Measurements from ENCODE around the gene GAP43.

Gene GAP43

GRCh38 chr3:115699706-115700105 lies 76.4 kb downstream of the GAP43 start:
- Histone ChIP-seq H3K23ac (ENCODE audit: low read depth, low read length, poor library complexity) (no peak overlapping the region), H2BK5ac (ENCODE audit: low read length) (no peak overlapping the region)
- no peak for DNase-seq (ENCODE audit: low spot score)

GRCh38 chr3:115702598-115702997 lies 79.3 kb downstream of the GAP43 start:
- Histone ChIP-seq H3K4me3 (ENCODE audit: low read length in 2 of 2) (no peak overlapping the region), H2BK5ac (ENCODE audit: low read length) (no peak overlapping the region), H4K91ac (ENCODE audit: low read depth, low read length, poor library complexity) (no peak overlapping the region), H3K27ac (replicated peaks; ENCODE audit: low read length) (no peak overlapping the region), H3K4me1 (ENCODE audit: control insufficient read depth in 2 of 2, insufficient read depth in 1 of 2, low read depth in 1 of 2, low read length in 2 of 2) (no peaks in the 10 kb centered on the region), H3K4ac (ENCODE audit: low read length) (no peak overlapping the region), H2BK15ac (ENCODE audit: low read length) (no peak overlapping the region), H3K27me3 (ENCODE audit: control insufficient read depth in 3 of 3, insufficient read depth in 3 of 3, low read depth in 1 of 3, low read length in 3 of 3) (no peaks in the 10 kb centered on the region), H2AK5ac (ENCODE audit: low read depth, low read length) (no peak overlapping the region), H3K79me1 (ENCODE audit: low read depth, low read length) (no peaks in the 10 kb centered on the region), H3K23ac (ENCODE audit: low read depth, low read length, poor library complexity) (no peak overlapping the region), H3K14ac (ENCODE audit: low read length) (no peak overlapping the region), H3K9me3 (replicated peaks in 1 of 2; ENCODE audit: control insufficient read depth in 2 of 2, insufficient read depth in 1 of 2, low read depth in 1 of 2, low read length in 2 of 2) (no peaks in the 10 kb centered on the region), H4K8ac (ENCODE audit: low read depth, low read length) (no peak overlapping the region), H2BK12ac (ENCODE audit: low read length) (no peak overlapping the region), H3K9ac (ENCODE audit: low read depth, low read length, poor library complexity) (no peak overlapping the region), H3K4me2 (ENCODE audit: insufficient read depth, low read length, poor library complexity, severe bottlenecking) (no peak overlapping the region), H3K18ac (ENCODE audit: low read length) (no peak overlapping the region), H2BK120ac (ENCODE audit: low read depth, low read length) (no peak overlapping the region), H2AFZ (ENCODE audit: low read length) (no peak overlapping the region), H3K36me3 (replicated peaks in 1 of 2; ENCODE audit: control insufficient read depth in 2 of 2, insufficient read depth in 2 of 2, low read length in 2 of 2) (no peaks in the 10 kb centered on the region)
- no peak for DNase-seq (ENCODE audit: low spot score)
- WGBS, 2 donors (ENCODE audit: extremely low coverage in 2 of 2, insufficient read length in 2 of 2, insufficient replicate concordance in 1 of 2), result no CpG with 5 or more reads among the region's 2 CpGs

More at GRCh38 chr3:115699706-115700105, 76.4 kb downstream of the GAP43 start:
- Histone ChIP-seq H2BK15ac (ENCODE audit: low read length) (no peak overlapping the region), H2AFZ (ENCODE audit: low read length) (no peak overlapping the region), H2AK5ac (ENCODE audit: low read depth, low read length) (no peak overlapping the region), H3K4me3 (ENCODE audit: low read length in 2 of 2) (no peak overlapping the region), H2BK120ac (ENCODE audit: low read depth, low read length) (no peak overlapping the region), H3K14ac (ENCODE audit: low read length) (no peak overlapping the region), H3K9me3 (replicated peaks in 1 of 2; ENCODE audit: control insufficient read depth in 2 of 2, insufficient read depth in 1 of 2, low read depth in 1 of 2, low read length in 2 of 2) (no peaks in the 10 kb centered on the region), H3K9ac (ENCODE audit: low read depth, low read length, poor library complexity) (no peak overlapping the region), H3K4ac (ENCODE audit: low read length) (no peak overlapping the region), H4K91ac (ENCODE audit: low read depth, low read length, poor library complexity) (no peak overlapping the region), H3K4me1 (ENCODE audit: control insufficient read depth in 2 of 2, insufficient read depth in 1 of 2, low read depth in 1 of 2, low read length in 2 of 2) (no peaks in the 10 kb centered on the region), H4K8ac (ENCODE audit: low read depth, low read length) (no peak overlapping the region), H3K36me3 (replicated peaks in 1 of 2; ENCODE audit: control insufficient read depth in 2 of 2, insufficient read depth in 2 of 2, low read length in 2 of 2) (no peaks in the 10 kb centered on the region), H3K18ac (ENCODE audit: low read length) (no peak overlapping the region), H3K27me3 (ENCODE audit: control insufficient read depth in 3 of 3, insufficient read depth in 3 of 3, low read depth in 1 of 3, low read length in 3 of 3) (no peaks in the 10 kb centered on the region), H3K79me1 (ENCODE audit: low read depth, low read length) (no peaks in the 10 kb centered on the region), H3K27ac (replicated peaks; ENCODE audit: low read length) (no peak overlapping the region), H2BK12ac (ENCODE audit: low read length) (no peak overlapping the region), H3K4me2 (ENCODE audit: insufficient read depth, low read length, poor library complexity, severe bottlenecking) (no peak overlapping the region)

DNA sequence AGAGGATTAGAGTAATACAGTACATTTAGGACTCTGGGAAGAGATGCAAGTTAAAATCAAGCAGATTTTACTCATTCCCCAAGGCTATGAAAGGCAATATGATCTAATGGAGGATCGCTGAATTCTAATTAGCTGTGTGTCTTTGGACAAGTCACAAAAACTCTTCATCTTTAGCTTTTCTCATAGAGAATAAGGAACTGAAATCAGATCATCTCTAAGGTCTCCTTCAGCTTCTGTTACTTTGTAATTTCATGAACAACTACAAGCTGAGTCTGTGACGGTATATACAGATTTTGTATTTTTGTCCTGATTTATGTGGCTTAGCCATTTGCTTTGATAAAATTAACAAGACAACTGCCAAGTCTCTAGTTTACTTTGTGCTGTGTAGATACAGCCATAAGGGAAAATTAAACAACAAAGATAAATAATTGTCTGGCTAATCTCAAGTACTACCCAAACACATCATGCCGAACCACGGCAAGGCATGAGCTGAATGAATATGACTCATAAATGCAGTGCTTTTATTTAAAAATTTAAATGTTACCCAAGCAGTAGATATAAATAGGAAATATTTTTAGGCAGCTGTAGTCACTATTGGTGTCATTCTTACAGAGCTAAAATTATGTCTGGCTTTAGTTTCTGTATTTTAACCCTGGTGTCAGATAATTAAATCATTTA lies 81.5 kb downstream of the GAP43 start:
- no peak overlapping the region for H3K14ac ChIP-seq (ENCODE audit: low read length)
- no peak overlapping the region for H2BK5ac ChIP-seq (ENCODE audit: low read length)
- H4K8ac ChIP-seq (ENCODE audit: low read depth, low read length), result no peak overlapping the region
- no peak overlapping the region for H3K9ac ChIP-seq (ENCODE audit: low read depth, low read length, poor library complexity)
- H2AK5ac ChIP-seq (ENCODE audit: low read depth, low read length), result no peak overlapping the region
- H2BK15ac ChIP-seq (ENCODE audit: low read length), result no peak overlapping the region
- H3K27ac ChIP-seq (replicated peaks; ENCODE audit: low read length), result no peak overlapping the region
- H3K4ac ChIP-seq (ENCODE audit: low read length), result no peak overlapping the region
- H3K18ac ChIP-seq (ENCODE audit: low read length), result no peak overlapping the region
- no peaks in the 10 kb centered on the region for H3K9me3 ChIP-seq (replicated peaks in 1 of 2; ENCODE audit: control insufficient read depth in 2 of 2, insufficient read depth in 1 of 2, low read depth in 1 of 2, low read length in 2 of 2)
- H2BK120ac ChIP-seq (ENCODE audit: low read depth, low read length), result no peak overlapping the region
- H3K4me1 ChIP-seq (ENCODE audit: control insufficient read depth in 2 of 2, insufficient read depth in 1 of 2, low read depth in 1 of 2, low read length in 2 of 2), result no peaks in the 10 kb centered on the region
- no peak overlapping the region for H3K4me3 ChIP-seq (ENCODE audit: low read length in 2 of 2)
- H3K36me3 ChIP-seq (replicated peaks in 1 of 2; ENCODE audit: control insufficient read depth in 2 of 2, insufficient read depth in 2 of 2, low read length in 2 of 2), result no peaks in the 10 kb centered on the region
- H3K23ac ChIP-seq (ENCODE audit: low read depth, low read length, poor library complexity), result no peak overlapping the region
- no peak overlapping the region for H3K4me2 ChIP-seq (ENCODE audit: insufficient read depth, low read length, poor library complexity, severe bottlenecking)
- DNase-seq (ENCODE audit: low spot score), result no peak
- no peak overlapping the region for H2BK12ac ChIP-seq (ENCODE audit: low read length)
- no CpG with 5 or more reads among the region's 4 CpGs for WGBS, 2 donors (ENCODE audit: extremely low coverage in 2 of 2, insufficient read length in 2 of 2, insufficient replicate concordance in 1 of 2)
- no peaks in the 10 kb centered on the region for H3K27me3 ChIP-seq (ENCODE audit: control insufficient read depth in 3 of 3, insufficient read depth in 3 of 3, low read depth in 1 of 3, low read length in 3 of 3)
- no peak overlapping the region for H4K91ac ChIP-seq (ENCODE audit: low read depth, low read length, poor library complexity)
- H3K79me1 ChIP-seq (ENCODE audit: low read depth, low read length), result no peaks in the 10 kb centered on the region
- no peak overlapping the region for H2AFZ ChIP-seq (ENCODE audit: low read length)

DNA sequence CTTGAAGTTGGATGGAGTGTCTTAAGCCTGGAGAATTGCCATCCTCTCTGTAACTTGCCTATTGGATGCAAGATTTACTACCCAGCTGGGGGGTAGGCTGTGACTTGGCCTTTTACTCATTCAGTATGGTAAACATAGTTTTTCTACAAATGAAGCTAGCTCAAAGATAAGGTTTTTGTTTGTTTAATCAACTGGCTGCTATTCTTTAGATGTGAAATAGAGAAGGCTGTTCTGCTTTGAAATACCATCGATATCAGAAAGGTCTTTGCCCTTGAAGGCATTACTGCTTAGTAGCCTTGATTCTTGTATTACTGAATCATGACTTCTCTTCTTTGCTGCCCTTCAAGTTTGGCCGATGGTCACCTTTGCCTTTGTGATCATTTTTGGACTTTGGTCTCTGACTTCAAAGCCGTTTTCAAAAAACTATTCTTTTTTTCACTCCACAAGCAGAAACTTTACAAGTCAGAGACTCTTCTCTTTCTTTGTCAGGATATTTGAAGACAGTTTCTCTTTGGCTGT lies 83.1 kb downstream of the GAP43 start:
- Histone ChIP-seq H3K23ac (ENCODE audit: low read depth, low read length, poor library complexity) (no peak overlapping the region), H2AK5ac (ENCODE audit: low read depth, low read length) (no peak overlapping the region), H3K27me3 (ENCODE audit: control insufficient read depth in 3 of 3, insufficient read depth in 3 of 3, low read depth in 1 of 3, low read length in 3 of 3) (no peaks in the 10 kb centered on the region), H2BK5ac (ENCODE audit: low read length) (no peak overlapping the region), H2BK120ac (ENCODE audit: low read depth, low read length) (no peak overlapping the region), H4K91ac (ENCODE audit: low read depth, low read length, poor library complexity) (no peak overlapping the region), H2BK12ac (ENCODE audit: low read length) (no peak overlapping the region), H3K14ac (ENCODE audit: low read length) (no peak overlapping the region), H4K8ac (ENCODE audit: low read depth, low read length) (no peak overlapping the region), H3K9me3 (replicated peaks in 1 of 2; ENCODE audit: control insufficient read depth in 2 of 2, insufficient read depth in 1 of 2, low read depth in 1 of 2, low read length in 2 of 2) (no peaks in the 10 kb centered on the region), H3K4ac (ENCODE audit: low read length) (no peak overlapping the region), H3K9ac (ENCODE audit: low read depth, low read length, poor library complexity) (no peak overlapping the region), H3K18ac (ENCODE audit: low read length) (no peak overlapping the region), H3K4me1 (ENCODE audit: control insufficient read depth in 2 of 2, insufficient read depth in 1 of 2, low read depth in 1 of 2, low read length in 2 of 2) (no peaks in the 10 kb centered on the region), H3K79me1 (ENCODE audit: low read depth, low read length) (no peaks in the 10 kb centered on the region), H3K4me2 (ENCODE audit: insufficient read depth, low read length, poor library complexity, severe bottlenecking) (no peak overlapping the region), H3K4me3 (ENCODE audit: low read length in 2 of 2) (no peak overlapping the region), H3K36me3 (replicated peaks in 1 of 2; ENCODE audit: control insufficient read depth in 2 of 2, insufficient read depth in 2 of 2, low read length in 2 of 2) (no peaks in the 10 kb centered on the region), H2BK15ac (ENCODE audit: low read length) (no peak overlapping the region), H2AFZ (ENCODE audit: low read length) (no peak overlapping the region), H3K27ac (replicated peaks; ENCODE audit: low read length) (no peak overlapping the region)
- no peak for DNase-seq (ENCODE audit: low spot score)
- WGBS, 2 donors (ENCODE audit: extremely low coverage in 2 of 2, insufficient read length in 2 of 2, insufficient replicate concordance in 1 of 2), result no CpG with 5 or more reads among the region's 3 CpGs

Data from neuronal stem cell (in vitro differentiated cells).